Endothelial cell (in vitro differentiated cells): ENCODE measurements around the gene SSUH2. TPM values are rescaled to one million over a fixed set of nuclear protein-coding genes. Genes with fewer than 3 reads are reported as not detected.

Source experiments
- DNase-seq: peaks from one replicate; pipeline ENCODE4 v3.0.0; 2021; ENCODE audit warnings: low spot score
- H3K27ac Mint-ChIP-seq: one replicate; pipeline ENCODE4 v1.8.0; 2021; ENCODE audit warnings: mixed read lengths, inconsistent platforms; ENCODE audit not compliant: unreplicated experiment
- H3K27me3 Mint-ChIP-seq: one replicate; pipeline ENCODE4 v1.8.0; 2021; ENCODE audit warnings: mild to moderate bottlenecking, moderate library complexity, mixed read lengths, inconsistent platforms; ENCODE audit not compliant: unreplicated experiment
- H3K36me3 Mint-ChIP-seq: one replicate; pipeline ENCODE4 v1.8.0; 2021; ENCODE audit warnings: mild to moderate bottlenecking, low read depth, mixed read lengths, inconsistent platforms; ENCODE audit not compliant: unreplicated experiment
- H3K4me1 Mint-ChIP-seq: one replicate; pipeline ENCODE4 v1.8.0; 2021; ENCODE audit warnings: mild to moderate bottlenecking, mixed read lengths, inconsistent platforms; ENCODE audit not compliant: unreplicated experiment
- H3K4me3 Mint-ChIP-seq: one replicate; pipeline ENCODE4 v1.8.0; 2021; ENCODE audit warnings: mild to moderate bottlenecking, mixed read lengths, inconsistent platforms; ENCODE audit not compliant: unreplicated experiment
- H3K9me3 Mint-ChIP-seq: one replicate; pipeline ENCODE4 v1.8.0; 2021; ENCODE audit warnings: mixed read lengths, inconsistent platforms; ENCODE audit not compliant: unreplicated experiment
- total RNA-seq: library from RNA; stranded (reverse); fragmentation: NEBNext Ultra II Directional; extraction: Animal tissue kit (Norgen Biotek cat#: 25700); gene quantifications from one replicate; pipeline ENCODE4 v1.2.1, GENCODE V29; 2021; ENCODE audit not compliant: unreplicated experiment
- TF ChIP-seq, protein P1 (sequence below): fragments of 200-600 bp; sonication (generic); IDR thresholded peaks from one replicate; pipeline ENCODE4 v1.5.0; 2021; ENCODE audit warnings: antibody characterized with exemption; ENCODE audit not compliant: unreplicated experiment

Gene SSUH2
- total RNA-seq, 1 donor from 2014 or later: 0.21 TPM

DNA sequence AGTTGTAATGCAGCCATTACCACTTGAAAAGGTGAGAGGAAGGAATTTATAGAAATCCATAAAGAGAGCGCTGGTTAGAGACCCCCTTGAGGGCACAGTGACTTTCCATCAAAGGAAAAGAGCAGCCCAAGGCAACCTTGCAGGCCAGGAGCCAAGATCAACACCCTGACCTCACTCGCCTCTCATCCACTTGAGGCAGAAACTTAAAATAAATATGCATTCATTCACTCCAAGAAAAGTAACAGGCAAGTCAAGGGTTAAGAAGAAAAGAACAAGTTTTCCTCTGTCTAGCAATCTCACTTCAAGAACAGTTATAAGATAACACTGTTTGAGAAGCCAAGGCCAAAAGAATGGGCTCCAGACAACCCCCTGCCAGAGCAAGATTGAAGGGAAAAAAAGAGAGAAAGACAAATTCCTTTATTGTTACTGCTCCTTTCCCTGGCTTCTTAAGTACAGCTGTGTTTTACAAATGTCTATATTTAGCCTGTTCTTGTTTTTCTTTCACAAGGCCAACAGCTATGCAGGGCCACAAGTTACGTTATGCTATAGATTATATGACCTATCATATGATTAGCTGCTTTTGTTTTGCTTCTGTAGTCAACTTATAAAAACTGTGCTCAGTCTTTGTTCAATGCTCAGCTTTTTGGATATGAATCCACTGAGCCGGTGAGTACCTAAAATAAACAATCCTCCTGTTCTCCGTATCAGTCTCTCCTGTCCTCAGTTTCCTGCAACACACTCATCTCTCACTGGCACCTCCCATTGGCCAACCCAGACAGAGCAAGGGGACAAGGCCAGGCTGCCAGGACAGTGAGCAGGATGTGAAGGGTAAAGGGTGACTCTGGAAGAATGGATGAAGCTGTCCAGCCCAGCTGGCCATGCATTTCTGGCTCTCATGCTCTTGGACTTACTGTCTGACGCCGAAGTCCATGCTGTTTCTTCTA, 15.8 kb upstream of the SSUH2 start:
- no peak overlapping the region for H3K27ac Mint-ChIP-seq
- no peak overlapping the region for H3K4me3 Mint-ChIP-seq
- peaks cover 9% of the 10 kb centered on the region for H3K4me1 Mint-ChIP-seq
- peaks cover 5% of the 10 kb centered on the region for H3K27me3 Mint-ChIP-seq
- H3K9me3 Mint-ChIP-seq: no peaks in the 10 kb centered on the region
- TF ChIP-seq, protein P1, sequence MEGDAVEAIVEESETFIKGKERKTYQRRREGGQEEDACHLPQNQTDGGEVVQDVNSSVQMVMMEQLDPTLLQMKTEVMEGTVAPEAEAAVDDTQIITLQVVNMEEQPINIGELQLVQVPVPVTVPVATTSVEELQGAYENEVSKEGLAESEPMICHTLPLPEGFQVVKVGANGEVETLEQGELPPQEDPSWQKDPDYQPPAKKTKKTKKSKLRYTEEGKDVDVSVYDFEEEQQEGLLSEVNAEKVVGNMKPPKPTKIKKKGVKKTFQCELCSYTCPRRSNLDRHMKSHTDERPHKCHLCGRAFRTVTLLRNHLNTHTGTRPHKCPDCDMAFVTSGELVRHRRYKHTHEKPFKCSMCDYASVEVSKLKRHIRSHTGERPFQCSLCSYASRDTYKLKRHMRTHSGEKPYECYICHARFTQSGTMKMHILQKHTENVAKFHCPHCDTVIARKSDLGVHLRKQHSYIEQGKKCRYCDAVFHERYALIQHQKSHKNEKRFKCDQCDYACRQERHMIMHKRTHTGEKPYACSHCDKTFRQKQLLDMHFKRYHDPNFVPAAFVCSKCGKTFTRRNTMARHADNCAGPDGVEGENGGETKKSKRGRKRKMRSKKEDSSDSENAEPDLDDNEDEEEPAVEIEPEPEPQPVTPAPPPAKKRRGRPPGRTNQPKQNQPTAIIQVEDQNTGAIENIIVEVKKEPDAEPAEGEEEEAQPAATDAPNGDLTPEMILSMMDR: no peak
- no peaks in the 10 kb centered on the region for H3K36me3 Mint-ChIP-seq
- no peak for DNase-seq

DNA sequence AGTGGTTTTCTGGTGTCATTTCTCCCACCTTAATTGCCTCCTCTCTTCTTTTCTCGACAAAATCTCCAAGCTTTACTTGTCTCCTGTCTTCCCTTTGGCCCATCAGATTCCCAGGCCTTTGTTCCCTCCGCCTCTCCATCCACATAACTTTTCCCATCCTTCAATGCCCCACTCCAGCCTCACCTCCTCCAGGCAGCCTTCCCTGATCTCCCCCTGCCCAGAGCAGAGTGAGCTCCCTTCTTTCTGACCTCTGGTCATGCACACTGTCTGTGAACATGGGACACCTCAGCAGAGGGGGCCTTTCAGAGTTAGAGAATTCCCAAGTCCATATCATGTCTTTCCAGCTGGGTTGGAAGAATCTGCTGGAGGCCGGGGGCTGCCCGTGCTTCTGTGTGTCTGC, 14.6 kb upstream of the SSUH2 start:
- Mint-ChIP-seq H3K4me3 (no peak overlapping the region), H3K36me3 (no peaks in the 10 kb centered on the region), H3K27me3 (peaks cover 9% of the 10 kb centered on the region), H3K27ac (no peak overlapping the region), H3K9me3 (no peaks in the 10 kb centered on the region), H3K4me1 (peaks cover 9% of the 10 kb centered on the region)
- DNase-seq: no peak
- TF ChIP-seq, protein P1: no peak

DNA sequence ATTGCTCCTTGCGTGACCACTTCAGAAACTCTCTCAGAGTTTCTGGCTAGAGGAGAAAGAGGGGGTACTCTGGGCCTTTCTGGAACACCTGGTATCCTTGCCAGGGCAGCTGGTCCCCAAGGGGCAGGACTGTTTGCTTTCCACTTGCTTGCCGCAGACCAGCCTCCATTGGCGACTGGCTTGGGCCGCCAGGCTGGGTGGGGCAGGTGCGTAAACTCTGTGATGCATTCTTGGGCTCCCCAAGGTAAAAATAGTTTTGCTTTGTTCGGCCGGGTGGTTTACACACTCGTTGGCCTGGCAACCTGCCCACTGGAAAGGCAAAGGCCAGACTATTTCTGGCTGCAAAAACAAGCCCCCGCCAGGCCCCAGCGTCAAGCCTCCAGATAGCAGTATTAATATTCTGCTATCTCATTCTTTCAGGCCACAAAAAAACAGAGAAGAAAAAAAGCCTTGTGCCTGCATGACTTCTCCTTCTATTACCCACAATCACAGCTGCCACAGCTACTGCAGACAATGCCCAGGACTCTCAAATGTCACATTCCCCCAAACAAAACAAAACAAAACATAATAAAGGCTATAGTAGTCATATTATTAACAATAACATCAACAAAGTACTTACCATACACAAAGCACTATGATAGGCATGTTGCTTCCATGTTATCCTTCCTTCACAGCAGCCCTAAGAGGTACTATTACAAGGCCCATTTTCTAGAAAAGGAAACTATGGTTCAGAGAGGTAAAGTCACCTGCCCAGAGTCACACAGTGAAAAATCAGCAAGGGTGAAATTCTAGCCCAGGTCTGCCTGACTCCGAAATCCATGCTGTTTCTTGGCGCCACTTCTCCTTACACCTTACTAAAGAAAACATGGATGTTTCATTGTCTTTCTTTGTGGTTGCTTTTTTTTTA, 14.0 kb upstream of the SSUH2 start:
- Mint-ChIP-seq H3K4me1 (peaks cover 9% of the 10 kb centered on the region), H3K4me3 (no peak overlapping the region), H3K27me3 (peaks cover 10% of the 10 kb centered on the region), H3K36me3 (no peaks in the 10 kb centered on the region), H3K9me3 (no peaks in the 10 kb centered on the region), H3K27ac (no peak overlapping the region)
- no peak for DNase-seq
- TF ChIP-seq, protein P1: no peak

DNA sequence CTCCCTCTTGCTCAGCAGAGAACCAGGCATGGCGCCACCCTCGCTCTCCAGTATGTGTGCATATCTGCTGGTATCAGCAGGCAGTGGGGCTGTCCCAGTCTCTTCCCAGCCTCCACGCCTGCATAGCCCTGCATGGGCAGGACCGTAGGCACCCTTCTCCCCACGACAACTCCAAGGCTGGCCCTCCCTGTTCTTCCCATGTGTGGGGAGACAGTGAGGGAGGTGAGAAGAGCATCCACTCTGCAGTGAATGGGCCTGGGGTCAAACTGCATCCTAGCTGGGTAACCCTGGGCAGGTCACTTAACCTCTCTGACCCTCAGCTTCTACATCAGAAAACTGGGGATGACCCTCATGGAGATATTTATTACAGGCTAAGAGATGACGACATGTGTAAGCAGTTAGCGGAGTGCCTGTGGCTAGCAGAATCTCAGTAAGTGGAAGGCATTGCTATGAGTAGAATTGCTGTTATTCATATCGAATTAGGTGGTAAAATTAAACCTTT, 13.3 kb upstream of the SSUH2 start:
- Mint-ChIP-seq H3K27ac (no peak overlapping the region), H3K4me1 (peaks cover 9% of the 10 kb centered on the region)
- TF ChIP-seq, protein P1: no peak

More for the DNA sequence above, 13.3 kb upstream of the SSUH2 start:
- DNase-seq: no peak
- Mint-ChIP-seq H3K4me3 (no peak overlapping the region), H3K27me3 (peaks cover 10% of the 10 kb centered on the region), H3K36me3 (no peaks in the 10 kb centered on the region), H3K9me3 (no peaks in the 10 kb centered on the region)
